ENCODE data around the gene TUBG1. TPM values are rescaled to one million over a fixed set of nuclear protein-coding genes. Genes with fewer than 3 reads are reported as not detected.
A peak's percentile ranks its signal among the peaks of the same experiment; 100 is the strongest.

TUBG1 gene
- total RNA-seq, 1 donor from 2014 or later = 12.1 TPM

- Histone ChIP-seq H3K27me3 (ENCODE audit: control insufficient read depth, insufficient read depth, low read length) (no peaks in the 10 kb centered on the region), H3K36me3 (ENCODE audit: control insufficient read depth, insufficient read depth, low read length) (peaks cover 15% of the 10 kb centered on the region), H3K4me3 (ENCODE audit: low read depth, low read length) (no peak overlapping the region)
- FAIRE-seq = no peak
- DNase-seq (ENCODE audit: low read depth) = no peak
- no peak for TF ChIP-seq CTCF (IDR thresholded peaks at IDR 0.05; ENCODE audit: insufficient read depth, low read length, severe bottlenecking)
Measured at GRCh38 chr17:42584880-42585279, 24.6 kb upstream of the TUBG1 start.

GRCh38 chr17:42585353-42585752 lies 24.1 kb upstream of the TUBG1 start:
- no peaks in the 10 kb centered on the region for H3K27me3 ChIP-seq (ENCODE audit: control insufficient read depth, insufficient read depth, low read length)
- H3K36me3 ChIP-seq (ENCODE audit: control insufficient read depth, insufficient read depth, low read length) = peaks cover 15% of the 10 kb centered on the region
- FAIRE-seq = no peak

GRCh38 chr17:42586514-42587230 lies 22.8 kb upstream of the TUBG1 start:
- DNase-seq (ENCODE audit: low read depth) (peak; percentile 98), FAIRE-seq (peak; percentile 89)
- no peak overlapping the region for H3K4me3 ChIP-seq (ENCODE audit: low read depth, low read length)
- no peaks in the 10 kb centered on the region for H3K27me3 ChIP-seq (ENCODE audit: control insufficient read depth, insufficient read depth, low read length)
- peaks cover 18% of the 10 kb centered on the region for H3K36me3 ChIP-seq (ENCODE audit: control insufficient read depth, insufficient read depth, low read length)
- TF ChIP-seq CTCF (IDR thresholded peaks at IDR 0.05; ENCODE audit: insufficient read depth, low read length, severe bottlenecking) = no peak

More at GRCh38 chr17:42585353-42585752, 24.1 kb upstream of the TUBG1 start:
- no peak for DNase-seq (ENCODE audit: low read depth)
- no peak overlapping the region for H3K4me3 ChIP-seq (ENCODE audit: low read depth, low read length)
- no peak for TF ChIP-seq CTCF (IDR thresholded peaks at IDR 0.05; ENCODE audit: insufficient read depth, low read length, severe bottlenecking)

GRCh38 chr17:42590886-42591285 lies 18.6 kb upstream of the TUBG1 start:
- no peak for DNase-seq (ENCODE audit: low read depth)
- TF ChIP-seq CTCF (IDR thresholded peaks at IDR 0.05; ENCODE audit: insufficient read depth, low read length, severe bottlenecking) = no peak
- Histone ChIP-seq H3K36me3 (ENCODE audit: control insufficient read depth, insufficient read depth, low read length) (peaks cover 5% of the 10 kb centered on the region), H3K4me3 (ENCODE audit: low read depth, low read length) (no peak overlapping the region), H3K27me3 (ENCODE audit: control insufficient read depth, insufficient read depth, low read length) (no peaks in the 10 kb centered on the region)
- FAIRE-seq = no peak

GRCh38 chr17:42591411-42591810 lies 18.1 kb upstream of the TUBG1 start:
- Histone ChIP-seq H3K4me3 (ENCODE audit: low read depth, low read length) (no peak overlapping the region), H3K27me3 (ENCODE audit: control insufficient read depth, insufficient read depth, low read length) (no peaks in the 10 kb centered on the region), H3K36me3 (ENCODE audit: control insufficient read depth, insufficient read depth, low read length) (peaks cover 3% of the 10 kb centered on the region)
- TF ChIP-seq CTCF (IDR thresholded peaks at IDR 0.05; ENCODE audit: insufficient read depth, low read length, severe bottlenecking) = no peak
- no peak for DNase-seq (ENCODE audit: low read depth)
- no peak for FAIRE-seq

- FAIRE-seq = no peak
Measured at GRCh38 chr17:42596386-42596785, 13.1 kb upstream of the TUBG1 start.

More at GRCh38 chr17:42596386-42596785, 13.1 kb upstream of the TUBG1 start:
- Histone ChIP-seq H3K36me3 (ENCODE audit: control insufficient read depth, insufficient read depth, low read length) (peaks cover 3% of the 10 kb centered on the region), H3K4me3 (ENCODE audit: low read depth, low read length) (no peak overlapping the region), H3K27me3 (ENCODE audit: control insufficient read depth, insufficient read depth, low read length) (no peaks in the 10 kb centered on the region)
- no peak for TF ChIP-seq CTCF (IDR thresholded peaks at IDR 0.05; ENCODE audit: insufficient read depth, low read length, severe bottlenecking)
- no peak for DNase-seq (ENCODE audit: low read depth)

Data from bronchial epithelial cell (primary cell).